Measurements from ENCODE around the gene CHAF1A. TPM values are rescaled to one million over a fixed set of nuclear protein-coding genes. Genes with fewer than 3 reads are reported as not detected.

CHAF1A gene
- total and polyA plus RNA-seq, 5 experiments from 2014 or later: 1.7 to 10.9 (median 2.4) TPM

- Mint-ChIP-seq H3K27me3 (no peaks in the 10 kb centered on the region), H3K4me1 (peaks cover 0 to 3% (median 0%) of the 10 kb centered on the region in 4 donors), H3K27ac (peak overlapping the region in 1 of 10 donors; percentile 24), H3K4me3 (no peak overlapping the region), H3K36me3 (peaks cover 0 to 12% (median 0%) of the 10 kb centered on the region in 3 donors), H3K9me3 (no peaks in the 10 kb centered on the region)
- ATAC-seq (no peak), DNase-seq (no peak)
- POLR2A ChIA-PET: interaction anchor here (0.6 kb wide), 1 partner anchor 88 kb away, joined by 3 read pairs; no protein-coding TSS in a partner anchor
These were observed 41.0 kb upstream of the CHAF1A start for GRCh38 chr19:4361152-4362046.

- peak overlapping the region in 1 of 10 donors; percentile 5 for H3K27ac Mint-ChIP-seq
- H3K9me3 Mint-ChIP-seq: no peaks in the 10 kb centered on the region
- peaks cover 0 to 3% (median under 1%) of the 10 kb centered on the region in 4 donors for H3K4me1 Mint-ChIP-seq
- DNase-seq (no peak), ATAC-seq (no peak)
- H3K36me3 Mint-ChIP-seq: peaks cover 0 to 16% (median 0%) of the 10 kb centered on the region in 3 donors
- POLR2A ChIA-PET: interaction anchor here (0.6 to 1.0 kb wide), 2 partner anchors 38 to 89 kb away, joined by 3 to 4 read pairs; partner anchors contain the start of gene SH3GL1
- H3K4me3 Mint-ChIP-seq: no peak overlapping the region
- no peaks in the 10 kb centered on the region for H3K27me3 Mint-ChIP-seq
These were observed 40.2 kb upstream of the CHAF1A start for GRCh38 chr19:4362101-4362828.

- Mint-ChIP-seq H3K27me3 (no peaks in the 10 kb centered on the region), H3K4me3 (no peak overlapping the region), H3K36me3 (peaks cover 0 to 16% (median 0%) of the 10 kb centered on the region in 3 donors), H3K9me3 (no peaks in the 10 kb centered on the region), H3K27ac (no peak overlapping the region), H3K4me1 (peaks cover 2 to 9% (median 5%) of the 10 kb centered on the region in 4 donors)
- POLR2A ChIA-PET: interaction anchor here (1.0 kb wide), 1 partner anchor 38 kb away, joined by 4 read pairs; the partner anchor contains the start of gene SH3GL1
- DNase-seq (no peak), ATAC-seq (peak in 1 of 2 donors; percentile 36)
These were observed 39.5 kb upstream of the CHAF1A start for GRCh38 chr19:4362831-4363545.

- Mint-ChIP-seq H3K4me3 (no peak overlapping the region), H3K4me1 (peaks cover 9 to 15% (median 11%) of the 10 kb centered on the region in 4 donors), H3K27ac (peak overlapping the region in 1 of 10 donors; percentile 56), H3K9me3 (no peaks in the 10 kb centered on the region), H3K36me3 (peaks cover 0 to 16% (median 0%) of the 10 kb centered on the region in 3 donors), H3K27me3 (no peaks in the 10 kb centered on the region)
- DNase-seq: no peak
- POLR2A ChIA-PET: interaction anchor here (0.5 to 1.0 kb wide), 2 partner anchors 12 to 37 kb away, joined by 4 to 5 read pairs; partner anchors contain the start of gene SH3GL1
- no peak for ATAC-seq
These were observed 38.7 kb upstream of the CHAF1A start for GRCh38 chr19:4363571-4364304.

- POLR2A ChIA-PET: no interaction called here
- Mint-ChIP-seq H3K27me3 (no peaks in the 10 kb centered on the region), H3K4me3 (no peak overlapping the region), H3K27ac (no peak overlapping the region), H3K9me3 (no peaks in the 10 kb centered on the region), H3K36me3 (peaks cover 0 to 14% (median 0%) of the 10 kb centered on the region in 3 donors), H3K4me1 (peaks cover 14 to 28% (median 23%) of the 10 kb centered on the region in 4 donors)
- ATAC-seq (no peak), DNase-seq (peak in 1 of 10 donors; percentile 42)
These were observed 37.1 kb upstream of the CHAF1A start for GRCh38 chr19:4365341-4365740.

GRCh38 chr19:4365791-4366665 lies 36.4 kb upstream of the CHAF1A start:
- Mint-ChIP-seq H3K27me3 (no peaks in the 10 kb centered on the region), H3K27ac (peak overlapping the region in 3 of 10 donors; percentile 24 to 79 (median 66)), H3K9me3 (no peaks in the 10 kb centered on the region), H3K36me3 (peaks cover 0 to 13% (median 0%) of the 10 kb centered on the region in 3 donors), H3K4me3 (no peak overlapping the region), H3K4me1 (peaks cover 16 to 35% (median 27%) of the 10 kb centered on the region in 4 donors)
- ATAC-seq (no peak), DNase-seq (no peak)
- POLR2A ChIA-PET: interaction anchor here (0.8 to 4.4 kb wide), 3 partner anchors 23 to 105 kb away, joined by 3 to 31 read pairs (median 5); partner anchors contain the start of genes MPND and SH3GL1

- DNase-seq: no peak
- peaks cover 16 to 42% (median 31%) of the 10 kb centered on the region in 4 donors for H3K4me1 Mint-ChIP-seq
- POLR2A ChIA-PET: interaction anchor here (0.8 to 4.4 kb wide), 5 partner anchors 14 to 106 kb away, joined by 3 to 31 read pairs (median 5); partner anchors contain the start of genes MPND and SH3GL1
- no peak overlapping the region for H3K4me3 Mint-ChIP-seq
- H3K9me3 Mint-ChIP-seq: no peaks in the 10 kb centered on the region
- H3K27me3 Mint-ChIP-seq: no peaks in the 10 kb centered on the region
- ATAC-seq: no peak
- peaks cover 0 to 13% (median 0%) of the 10 kb centered on the region in 3 donors for H3K36me3 Mint-ChIP-seq
- peak overlapping the region in 7 of 10 donors; percentile 40 to 92 (median 69) for H3K27ac Mint-ChIP-seq
These were observed 35.6 kb upstream of the CHAF1A start for GRCh38 chr19:4366666-4367335.

- POLR2A ChIA-PET: interaction anchor here (1.2 to 4.4 kb wide), 3 partner anchors 13 to 33 kb away, joined by 4 to 31 read pairs (median 6); partner anchors contain the start of gene SH3GL1
- Mint-ChIP-seq H3K36me3 (peaks cover 0 to 9% (median 0%) of the 10 kb centered on the region in 3 donors), H3K27me3 (no peaks in the 10 kb centered on the region), H3K4me3 (no peak overlapping the region), H3K4me1 (peaks cover 16 to 43% (median 36%) of the 10 kb centered on the region in 4 donors), H3K27ac (peak overlapping the region; percentile 14 to 95 (median 90)), H3K9me3 (no peaks in the 10 kb centered on the region)
- DNase-seq (no peak), ATAC-seq (no peak)
These were observed 35.1 kb upstream of the CHAF1A start for GRCh38 chr19:4367336-4367723.

GRCh38 chr19:4367781-4368127 lies 34.7 kb upstream of the CHAF1A start:
- DNase-seq: no peak
- POLR2A ChIA-PET: interaction anchor here (1.2 to 4.4 kb wide), 3 partner anchors 13 to 33 kb away, joined by 4 to 31 read pairs (median 6); partner anchors contain the start of gene SH3GL1
- Mint-ChIP-seq H3K4me3 (peak overlapping the region in 6 of 10 donors; percentile 34 to 77 (median 46)), H3K4me1 (peaks cover 16 to 46% (median 39%) of the 10 kb centered on the region in 4 donors), H3K27me3 (no peaks in the 10 kb centered on the region), H3K9me3 (no peaks in the 10 kb centered on the region), H3K27ac (peak overlapping the region; percentile 58 to 96 (median 91)), H3K36me3 (peaks cover 0 to 6% (median 0%) of the 10 kb centered on the region in 3 donors)
- ATAC-seq: no peak
